SK-N-SH treated with all-trans-retinoic acid at 6 μM for 48 hours (cell line): ENCODE data around the gene TCEAL8.
"Not testable (repeated sequence)": the region's sequence is repeated elsewhere in the genome, so short reads cannot be mapped to it uniquely, and the experiment has no call there.

Source experiments
- ATAC-seq: fragments of 200-7000 bp; cut with Tn5 transposase; 3 replicates; pipeline ENCODE4 v1.9.1; 2020; ENCODE audit warnings: mild to moderate bottlenecking, moderate library complexity
- ARNTL ChIP-seq: fragments of 450-650 bp; formaldehyde crosslinking; IDR thresholded peaks from 2 replicates; pipeline ENCODE4 v1.5.0; 2020; ENCODE audit warnings: low read depth, mild to moderate bottlenecking, moderate library complexity, borderline replicate concordance
- BACH2 ChIP-seq: fragments of 250-450 bp; sonication (Bioruptor Pico); IDR thresholded peaks from 2 replicates; pipeline ENCODE4 v1.9.0; 2021; ENCODE audit warnings: mild to moderate bottlenecking, borderline replicate concordance
- CSDC2 ChIP-seq: fragments of 250-450 bp; sonication (Bioruptor Pico); IDR thresholded peaks from 2 replicates; pipeline ENCODE4 v1.5.0; 2020; ENCODE audit warnings: mild to moderate bottlenecking, moderate library complexity
- ESRRG ChIP-seq: fragments of 250-450 bp; sonication (Bioruptor Pico); IDR thresholded peaks from 2 replicates; pipeline ENCODE4 v1.6.1; 2021; ENCODE audit warnings: mild to moderate bottlenecking
- GLIS3 ChIP-seq: fragments of 250-450 bp; sonication (Bioruptor Pico); IDR thresholded peaks from 2 replicates; pipeline ENCODE4 v1.5.0; 2020; ENCODE audit warnings: mild to moderate bottlenecking, moderate library complexity
- ISL1 ChIP-seq: fragments of 250-450 bp; sonication (Bioruptor Pico); IDR thresholded peaks from 2 replicates; pipeline ENCODE4 v2.1.2; 2022; ENCODE audit warnings: mild to moderate bottlenecking, moderate library complexity
- OSR1 ChIP-seq: fragments of 250-450 bp; sonication (Bioruptor Pico); IDR thresholded peaks from 2 replicates; pipeline ENCODE4 v1.8.0; 2022; ENCODE audit warnings: moderate library complexity, mild to moderate bottlenecking, inconsistent platforms
- POU6F1 ChIP-seq: fragments of 250-450 bp; sonication (Bioruptor Pico); IDR thresholded peaks from 2 replicates; pipeline ENCODE4 v1.8.0; 2021; ENCODE audit warnings: low read depth, mild to moderate bottlenecking, moderate library complexity, borderline replicate concordance
- PPARA ChIP-seq: fragments of 250-450 bp; sonication (Bioruptor Pico); IDR thresholded peaks from 2 replicates; pipeline ENCODE4 v1.5.0; 2020; ENCODE audit warnings: mild to moderate bottlenecking, borderline replicate concordance
- RARB ChIP-seq: fragments of 250-450 bp; sonication (Bioruptor Pico); IDR thresholded peaks from 2 replicates; pipeline ENCODE4 v1.8.0; 2021; ENCODE audit warnings: mild to moderate bottlenecking, moderate library complexity
- SNAI2 ChIP-seq: fragments of 250-450 bp; sonication (Bioruptor Pico); IDR thresholded peaks from 2 replicates; pipeline ENCODE4 v1.5.0; 2020; ENCODE audit warnings: mild to moderate bottlenecking, moderate library complexity
- TCF4 ChIP-seq: fragments of 250-450 bp; sonication (Bioruptor Pico); IDR thresholded peaks from 2 replicates; pipeline ENCODE4 v1.8.0; 2021; ENCODE audit warnings: mild to moderate bottlenecking, moderate library complexity, borderline replicate concordance
- TOX ChIP-seq: fragments of 250-450 bp; sonication (Bioruptor Pico); IDR thresholded peaks from 2 replicates; pipeline ENCODE4 v1.8.0; 2021; ENCODE audit warnings: mild to moderate bottlenecking, moderate library complexity, borderline replicate concordance
- ZC3H10 ChIP-seq: fragments of 250-450 bp; sonication (Bioruptor Pico); IDR thresholded peaks from 2 replicates; pipeline ENCODE4 v1.5.1; 2021; ENCODE audit warnings: mild to moderate bottlenecking, moderate library complexity
- ZFP30 ChIP-seq: fragments of 450-650 bp; formaldehyde crosslinking; IDR thresholded peaks from 2 replicates; pipeline ENCODE4 v1.5.0; 2022; ENCODE audit warnings: mild to moderate bottlenecking, moderate library complexity
- ZNF565 ChIP-seq: fragments of 450-650 bp; formaldehyde crosslinking; conservative IDR thresholded peaks from 2 replicates; pipeline ENCODE4 v1.5.0; 2020; ENCODE audit warnings: low read depth, mild to moderate bottlenecking, moderate library complexity
- ZNF70 ChIP-seq: fragments of 450-650 bp; formaldehyde crosslinking; IDR thresholded peaks from 2 replicates; pipeline ENCODE4 v1.5.0; 2020; ENCODE audit warnings: mild to moderate bottlenecking, moderate library complexity
- ZNF8 ChIP-seq: fragments of 450-650 bp; formaldehyde crosslinking; IDR thresholded peaks from 2 replicates; pipeline ENCODE4 v1.5.0; 2020; ENCODE audit warnings: mild to moderate bottlenecking, moderate library complexity
- TF ChIP-seq, protein P1 (sequence below): fragments of 250-450 bp; sonication (Bioruptor Pico); IDR thresholded peaks from 2 replicates; pipeline ENCODE4 v1.8.0; 2020; ENCODE audit warnings: mild to moderate bottlenecking, moderate library complexity, borderline replicate concordance
- TF ChIP-seq, protein P2 (sequence below): fragments of 250-450 bp; sonication (Bioruptor Pico); IDR thresholded peaks from 2 replicates; pipeline ENCODE4 v1.5.0; 2020; ENCODE audit warnings: mild to moderate bottlenecking, moderate library complexity

Gene TCEAL8

GRCh38 chrX:103240155-103240554 lies 14.8 kb downstream of the TCEAL8 start (continued):
- TF ChIP-seq, protein P1, sequence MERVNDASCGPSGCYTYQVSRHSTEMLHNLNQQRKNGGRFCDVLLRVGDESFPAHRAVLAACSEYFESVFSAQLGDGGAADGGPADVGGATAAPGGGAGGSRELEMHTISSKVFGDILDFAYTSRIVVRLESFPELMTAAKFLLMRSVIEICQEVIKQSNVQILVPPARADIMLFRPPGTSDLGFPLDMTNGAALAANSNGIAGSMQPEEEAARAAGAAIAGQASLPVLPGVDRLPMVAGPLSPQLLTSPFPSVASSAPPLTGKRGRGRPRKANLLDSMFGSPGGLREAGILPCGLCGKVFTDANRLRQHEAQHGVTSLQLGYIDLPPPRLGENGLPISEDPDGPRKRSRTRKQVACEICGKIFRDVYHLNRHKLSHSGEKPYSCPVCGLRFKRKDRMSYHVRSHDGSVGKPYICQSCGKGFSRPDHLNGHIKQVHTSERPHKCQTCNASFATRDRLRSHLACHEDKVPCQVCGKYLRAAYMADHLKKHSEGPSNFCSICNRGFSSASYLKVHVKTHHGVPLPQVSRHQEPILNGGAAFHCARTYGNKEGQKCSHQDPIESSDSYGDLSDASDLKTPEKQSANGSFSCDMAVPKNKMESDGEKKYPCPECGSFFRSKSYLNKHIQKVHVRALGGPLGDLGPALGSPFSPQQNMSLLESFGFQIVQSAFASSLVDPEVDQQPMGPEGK: no peak
- TF ChIP-seq BACH2: no peak
- TF ChIP-seq, all 23 proteins: peak for 0

DNA sequence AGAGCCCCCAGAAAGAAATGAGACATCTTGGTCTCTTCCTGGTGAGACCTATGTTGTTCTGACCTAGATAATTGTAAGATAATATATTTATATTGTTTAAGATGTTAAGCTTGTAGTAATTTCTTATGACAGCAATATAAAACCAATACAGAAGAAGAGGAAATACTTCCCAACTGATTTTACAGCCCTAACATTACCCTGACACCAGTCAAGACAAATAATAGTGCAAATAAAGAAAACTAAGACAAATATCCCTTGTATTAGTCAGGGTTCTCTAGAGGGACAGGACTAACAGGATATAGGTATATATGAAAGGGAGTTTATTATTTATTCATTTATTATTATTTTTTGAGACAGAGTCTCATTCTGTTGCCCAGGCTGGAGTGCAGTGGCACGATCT lies 18.7 kb downstream of the TCEAL8 start:
- ATAC-seq: no peak
- TF ChIP-seq ZNF70 (CRISPR knock-in tag) (no peak), OSR1 (CRISPR knock-in tag) (no peak), ESRRG (no peak), ZFP30 (CRISPR knock-in tag) (no peak), CSDC2 (CRISPR knock-in tag) (no peak), SNAI2 (CRISPR knock-in tag) (no peak), GLIS3 (CRISPR knock-in tag) (no peak), TCF4 (CRISPR knock-in tag) (no peak)
- TF ChIP-seq, protein P2, sequence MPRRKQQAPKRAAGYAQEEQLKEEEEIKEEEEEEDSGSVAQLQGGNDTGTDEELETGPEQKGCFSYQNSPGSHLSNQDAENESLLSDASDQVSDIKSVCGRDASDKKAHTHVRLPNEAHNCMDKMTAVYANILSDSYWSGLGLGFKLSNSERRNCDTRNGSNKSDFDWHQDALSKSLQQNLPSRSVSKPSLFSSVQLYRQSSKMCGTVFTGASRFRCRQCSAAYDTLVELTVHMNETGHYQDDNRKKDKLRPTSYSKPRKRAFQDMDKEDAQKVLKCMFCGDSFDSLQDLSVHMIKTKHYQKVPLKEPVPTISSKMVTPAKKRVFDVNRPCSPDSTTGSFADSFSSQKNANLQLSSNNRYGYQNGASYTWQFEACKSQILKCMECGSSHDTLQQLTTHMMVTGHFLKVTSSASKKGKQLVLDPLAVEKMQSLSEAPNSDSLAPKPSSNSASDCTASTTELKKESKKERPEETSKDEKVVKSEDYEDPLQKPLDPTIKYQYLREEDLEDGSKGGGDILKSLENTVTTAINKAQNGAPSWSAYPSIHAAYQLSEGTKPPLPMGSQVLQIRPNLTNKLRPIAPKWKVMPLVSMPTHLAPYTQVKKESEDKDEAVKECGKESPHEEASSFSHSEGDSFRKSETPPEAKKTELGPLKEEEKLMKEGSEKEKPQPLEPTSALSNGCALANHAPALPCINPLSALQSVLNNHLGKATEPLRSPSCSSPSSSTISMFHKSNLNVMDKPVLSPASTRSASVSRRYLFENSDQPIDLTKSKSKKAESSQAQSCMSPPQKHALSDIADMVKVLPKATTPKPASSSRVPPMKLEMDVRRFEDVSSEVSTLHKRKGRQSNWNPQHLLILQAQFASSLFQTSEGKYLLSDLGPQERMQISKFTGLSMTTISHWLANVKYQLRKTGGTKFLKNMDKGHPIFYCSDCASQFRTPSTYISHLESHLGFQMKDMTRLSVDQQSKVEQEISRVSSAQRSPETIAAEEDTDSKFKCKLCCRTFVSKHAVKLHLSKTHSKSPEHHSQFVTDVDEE (CRISPR knock-in tag): no peak

DNA sequence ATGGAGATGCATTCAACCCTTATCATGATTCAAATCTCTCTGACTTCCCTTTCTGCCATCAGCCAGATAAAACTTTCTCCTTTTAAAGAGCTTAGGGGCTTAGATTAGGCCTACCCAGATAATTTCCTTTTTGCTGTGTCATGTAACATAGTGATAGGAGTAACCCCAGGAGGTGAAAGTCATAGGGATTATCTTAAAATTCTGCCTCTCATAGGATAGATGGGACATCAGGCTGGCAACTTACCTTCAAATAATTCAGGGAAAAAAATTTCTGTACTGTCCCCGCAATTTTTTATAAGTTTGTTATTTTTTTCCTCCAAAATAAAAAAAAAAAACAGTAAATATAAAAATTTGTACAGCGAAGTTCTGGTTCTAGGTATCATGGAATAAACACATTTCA lies 19.3 kb downstream of the TCEAL8 start:
- not testable (repeated sequence) for ATAC-seq

- ATAC-seq: no peak
- TF ChIP-seq ZNF8 (CRISPR knock-in tag) (no peak), TOX (CRISPR knock-in tag) (no peak), ZNF70 (CRISPR knock-in tag) (no peak), ISL1 (CRISPR knock-in tag) (no peak), RARB (CRISPR knock-in tag) (no peak), POU6F1 (CRISPR knock-in tag) (no peak), ZFP30 (CRISPR knock-in tag) (no peak)
- TF ChIP-seq, protein P2 (CRISPR knock-in tag): no peak
Measured at GRCh38 chrX:103234869-103235268, 20.1 kb downstream of the TCEAL8 start.

GRCh38 chrX:103233263-103233662 lies 21.7 kb downstream of the TCEAL8 start:
- ATAC-seq: no peak
- no peak for TF ChIP-seq TOX (CRISPR knock-in tag)
- no peak for TF ChIP-seq ZNF8 (CRISPR knock-in tag)
- TF ChIP-seq ZNF565 (CRISPR knock-in tag): no peak
- no peak for TF ChIP-seq POU6F1 (CRISPR knock-in tag)
- no peak for TF ChIP-seq ARNTL (CRISPR knock-in tag)
- TF ChIP-seq PPARA (CRISPR knock-in tag): no peak
- TF ChIP-seq ISL1 (CRISPR knock-in tag): no peak
- no peak for TF ChIP-seq RARB (CRISPR knock-in tag)
- no peak for TF ChIP-seq ZNF70 (CRISPR knock-in tag)
- TF ChIP-seq CSDC2 (CRISPR knock-in tag): no peak
- TF ChIP-seq ZC3H10 (CRISPR knock-in tag): no peak
- no peak for TF ChIP-seq GLIS3 (CRISPR knock-in tag)
- TF ChIP-seq, protein P1: no peak
- TF ChIP-seq ESRRG: no peak
- TF ChIP-seq, all 23 proteins: peak for 0

GRCh38 chrX:103225918-103226317 lies 29.0 kb downstream of the TCEAL8 start:
- not testable (repeated sequence) for ATAC-seq
